NCI-H2107 treated with DMSO at 0.1 percent for 48 hours (cell line): ENCODE data around the gene STAG2.
"Not testable (repeated sequence)": the region's sequence is repeated elsewhere in the genome, so short reads cannot be mapped to it uniquely, and the experiment has no call there.

Experiments used
- DNase-seq: peaks from one replicate; lab custom pipeline; 2025; ENCODE audit not compliant: unreplicated experiment; lab: John Stamatoyannopoulos, UW

STAG2 gene

GRCh38 chrX:124033821-124034220, 72.3 kb downstream of the STAG2 start:
- DNase-seq = no peak

GRCh38 chrX:124035657-124036056, 74.2 kb downstream of the STAG2 start:
- no peak for DNase-seq

- no peak for DNase-seq
These were observed 80.5 kb downstream of the STAG2 start for GRCh38 chrX:124042042-124042441.

- DNase-seq = no peak
These were observed 83.6 kb downstream of the STAG2 start for GRCh38 chrX:124045109-124045508.

- not testable (repeated sequence) for DNase-seq
These were observed 122.9 kb downstream of the STAG2 start for GRCh38 chrX:124084417-124084816.

- no peak for DNase-seq
These were observed 123.6 kb downstream of the STAG2 start for GRCh38 chrX:124085063-124085462.

DNA sequence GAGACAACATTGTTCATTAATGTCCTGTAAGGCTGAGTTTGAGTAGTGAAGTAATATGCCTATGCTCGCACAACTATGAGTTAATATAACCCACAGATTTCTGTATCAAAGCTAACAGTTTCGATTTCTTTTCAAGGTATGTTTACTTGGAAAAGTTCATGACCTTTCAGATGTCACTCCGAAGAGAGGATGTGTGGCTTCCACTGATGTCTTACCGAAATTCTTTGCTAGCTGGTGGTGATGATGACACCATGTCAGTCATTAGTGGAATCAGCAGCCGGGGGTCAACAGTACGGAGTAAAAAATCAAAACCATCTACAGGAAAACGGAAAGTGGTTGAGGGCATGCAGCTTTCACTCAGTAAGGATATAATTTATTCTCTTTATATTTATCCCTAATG, 124.9 kb downstream of the STAG2 start:
- DNase-seq = no peak

DNA sequence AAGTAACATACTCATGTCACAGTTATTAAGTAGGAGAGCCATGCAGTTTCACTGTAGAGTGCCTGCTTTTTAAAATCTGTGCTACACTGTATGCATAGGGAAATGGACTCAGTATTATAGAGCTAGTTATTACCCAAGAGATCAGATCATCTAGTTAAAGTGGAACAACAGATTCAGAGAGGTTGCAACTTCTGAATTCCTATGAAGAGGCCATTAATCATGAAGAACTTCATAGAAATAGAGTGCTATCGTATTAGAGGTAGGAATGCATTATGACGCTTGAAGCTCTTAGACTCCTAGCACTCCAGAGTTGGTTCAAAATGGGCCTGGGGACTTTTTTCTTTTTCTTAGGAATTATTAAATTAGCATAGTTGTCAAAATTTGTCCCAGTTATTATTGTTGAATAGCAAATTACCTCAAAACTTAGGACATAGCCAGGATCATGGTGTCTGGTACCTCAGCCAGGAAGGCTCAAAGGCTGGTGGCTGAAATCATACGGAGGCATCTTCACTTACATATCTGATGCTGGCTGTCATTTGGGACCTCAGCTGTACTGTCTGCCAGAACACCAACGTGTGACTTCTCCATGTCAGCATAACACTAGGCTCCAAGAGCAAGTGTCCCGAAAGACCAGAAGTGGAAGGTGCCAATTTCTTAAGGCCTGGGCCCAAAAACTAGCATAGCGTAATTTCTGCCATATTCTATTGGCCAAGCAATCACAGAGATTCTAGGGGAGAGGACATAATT, 125.7 kb downstream of the STAG2 start:
- no peak for DNase-seq

GRCh38 chrX:124093222-124093621, 131.7 kb downstream of the STAG2 start:
- no peak for DNase-seq

GRCh38 chrX:124097116-124097515, 135.6 kb downstream of the STAG2 start:
- DNase-seq = no peak

- DNase-seq = peak; percentile 20
These were observed 136.6 kb downstream of the STAG2 start for GRCh38 chrX:124098089-124098488.

GRCh38 chrX:124103966-124104365, 142.5 kb downstream of the STAG2 start:
- no peak for DNase-seq

- not testable (repeated sequence) for DNase-seq
These were observed 143.0 kb downstream of the STAG2 start for GRCh38 chrX:124104512-124104911.

DNA sequence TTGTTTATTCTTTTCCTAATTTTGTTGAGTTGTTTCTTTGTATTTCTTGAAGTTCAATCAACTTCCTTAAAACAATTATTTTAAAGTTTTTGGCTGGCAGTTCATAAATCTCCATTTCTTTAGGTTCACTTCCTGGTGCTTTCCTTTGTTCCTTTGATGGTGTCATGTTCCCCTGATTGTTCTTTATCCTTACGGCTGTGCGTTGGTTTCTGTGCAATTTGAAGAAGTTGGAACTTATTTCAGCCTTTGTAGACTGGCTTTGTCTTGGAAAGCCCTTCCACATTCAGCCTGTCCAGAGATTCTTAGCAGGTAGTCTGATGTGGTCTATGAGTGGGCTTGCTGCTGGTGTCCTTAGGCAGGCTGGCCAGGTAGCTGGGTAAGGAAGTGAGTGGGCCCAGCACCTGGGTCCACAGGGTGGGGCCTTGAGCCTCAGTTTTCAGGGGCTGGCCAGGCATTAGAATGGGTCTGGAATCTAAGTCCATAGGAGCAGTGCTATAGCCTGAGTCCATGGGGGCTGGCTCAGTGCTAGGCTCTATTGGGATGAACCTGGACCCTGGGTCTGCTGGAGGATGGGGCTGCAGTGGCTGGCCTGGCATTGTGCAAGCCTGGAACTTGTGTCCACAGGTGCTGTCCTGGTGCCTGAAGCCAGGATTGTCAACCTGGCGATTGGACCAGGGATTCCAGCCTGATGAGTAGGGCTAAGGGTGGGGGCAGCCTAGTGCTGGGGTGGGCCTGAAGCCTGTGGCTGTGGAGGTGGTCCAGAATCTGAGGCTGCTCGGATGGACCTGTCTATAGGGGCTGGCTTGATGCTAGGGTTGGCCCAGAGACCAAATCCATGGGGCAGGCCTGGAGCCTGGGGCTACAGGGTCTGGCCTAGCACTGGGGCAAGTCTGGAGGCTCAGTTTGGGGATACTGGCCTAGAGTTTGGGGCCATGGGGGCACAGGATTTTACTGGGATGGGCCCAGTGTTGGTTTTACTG, 152.4 kb downstream of the STAG2 start:
- DNase-seq = no peak

- no peak for DNase-seq
These were observed 155.8 kb downstream of the STAG2 start for GRCh38 chrX:124117325-124117724.

DNA sequence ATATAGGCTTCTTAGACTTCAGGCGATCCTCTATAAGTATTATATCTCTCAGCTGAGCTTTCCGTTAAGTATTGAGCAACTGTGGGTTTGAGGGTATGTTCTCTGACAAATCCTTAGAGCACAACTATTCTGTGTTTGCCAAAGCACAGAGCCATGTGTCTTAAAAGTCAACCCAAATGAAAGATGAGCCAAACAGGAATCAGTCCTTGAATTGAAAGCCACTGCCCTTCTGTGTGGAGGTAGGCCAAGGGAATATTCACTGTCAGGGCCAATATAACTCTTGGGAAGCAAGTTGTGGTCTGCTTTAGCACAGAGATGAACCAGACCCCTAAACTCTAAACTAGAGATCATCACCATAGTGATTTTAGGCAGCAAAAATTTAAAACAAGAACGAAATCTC, 164.0 kb downstream of the STAG2 start:
- no peak for DNase-seq

DNA sequence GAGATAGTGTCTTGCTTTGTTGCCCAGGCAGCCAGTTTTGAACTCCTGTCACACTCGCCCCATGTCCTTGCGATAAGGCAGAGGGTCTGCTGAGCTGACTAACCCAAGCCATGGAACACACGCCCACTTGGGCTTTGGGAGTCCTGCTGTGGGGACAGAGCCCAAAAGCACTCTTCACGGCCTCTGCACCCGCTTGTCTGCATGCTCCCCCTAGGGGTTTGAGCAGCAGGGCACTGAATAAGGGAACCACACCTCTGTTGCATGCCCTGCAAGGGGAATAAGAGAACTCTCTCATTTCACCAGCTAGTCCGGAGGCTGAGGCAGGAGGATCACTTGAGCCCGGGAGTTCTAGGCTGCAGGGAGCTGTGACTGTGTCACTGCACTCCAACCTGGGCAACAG, 166.0 kb downstream of the STAG2 start:
- no peak for DNase-seq

- not testable (repeated sequence) for DNase-seq
These were observed 170.9 kb downstream of the STAG2 start for GRCh38 chrX:124132437-124132836.

- no peak for DNase-seq
These were observed 184.2 kb downstream of the STAG2 start for GRCh38 chrX:124145749-124146148.

DNA sequence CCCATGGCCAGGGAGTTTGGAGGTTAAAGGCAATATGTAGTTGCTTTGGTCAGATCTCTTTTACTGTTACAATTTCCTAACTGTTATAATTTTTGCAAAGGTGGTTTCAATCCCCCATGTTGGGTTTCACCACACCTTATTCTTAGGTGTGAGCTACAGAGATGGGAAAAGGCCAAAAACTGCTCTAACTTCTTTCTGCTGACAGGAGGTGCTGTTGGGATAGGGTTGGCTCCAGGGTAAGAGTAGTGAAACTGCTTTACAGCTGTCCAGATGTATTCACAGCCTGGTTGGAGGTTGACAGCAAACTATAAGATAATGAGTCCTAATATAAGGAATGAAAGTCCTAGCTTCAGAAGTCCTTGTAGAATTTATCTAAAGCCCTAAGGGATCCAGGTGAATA, 189.7 kb downstream of the STAG2 start:
- no peak for DNase-seq
